Lower leg skin (tissue), 3 donors: ENCODE measurements around the gene MEIOSIN.

Experiments
- CTCF ChIP-seq, 3 donors: fragments of 450-650 bp; IDR thresholded peaks; one replicate each; pipeline ENCODE4 v1.5.1; 2016; ENCODE audit warnings: antibody characterized with exemption in 3 of 3, mild to moderate bottlenecking in 3 of 3, moderate library complexity in 2 of 3
- POLR2A ChIP-seq, 2 donors: fragments of 450-650 bp; IDR thresholded peaks; one replicate each; pipeline ENCODE4 v1.6.1; 2016 to 2017; ENCODE audit warnings: antibody characterized with exemption in 2 of 2, mild to moderate bottlenecking in 1 of 2, moderate library complexity in 1 of 2

GRCh38 chr19:45782820-45783785, 49.9 kb downstream of the MEIOSIN start:
- TF ChIP-seq CTCF (IDR thresholded peaks at IDR 0.05) (no peak), POLR2A (IDR thresholded peaks at IDR 0.05) (no peak)
